GM19463 (cell line): ENCODE measurements around the gene FHOD1.
A peak's percentile ranks its signal among the peaks of the same experiment; 100 is the strongest.

ENCODE experiments used
- ATAC-seq: cut with Tn5 transposase; IDR thresholded peaks from one replicate; pipeline ENCODE4 v1.9.1; 2021; ENCODE audit warnings: mild to moderate bottlenecking, moderate library complexity; ENCODE audit not compliant: unreplicated experiment

FHOD1 gene

GRCh38 chr16:67247192-67248072, at the start of gene FHOD1:
Gene FHOD1, minus strand, starts transcription at chr16:67247481. Its CDS starts 71 bp downstream, at chr16:67247410.
- peak; percentile 43 for ATAC-seq

- ATAC-seq = no peak
Observed at GRCh38 chr16:67296420-67296819, 49.1 kb upstream of the FHOD1 start.

GRCh38 chr16:67294938-67295361, 47.7 kb upstream of the FHOD1 start:
- ATAC-seq = no peak

DNA sequence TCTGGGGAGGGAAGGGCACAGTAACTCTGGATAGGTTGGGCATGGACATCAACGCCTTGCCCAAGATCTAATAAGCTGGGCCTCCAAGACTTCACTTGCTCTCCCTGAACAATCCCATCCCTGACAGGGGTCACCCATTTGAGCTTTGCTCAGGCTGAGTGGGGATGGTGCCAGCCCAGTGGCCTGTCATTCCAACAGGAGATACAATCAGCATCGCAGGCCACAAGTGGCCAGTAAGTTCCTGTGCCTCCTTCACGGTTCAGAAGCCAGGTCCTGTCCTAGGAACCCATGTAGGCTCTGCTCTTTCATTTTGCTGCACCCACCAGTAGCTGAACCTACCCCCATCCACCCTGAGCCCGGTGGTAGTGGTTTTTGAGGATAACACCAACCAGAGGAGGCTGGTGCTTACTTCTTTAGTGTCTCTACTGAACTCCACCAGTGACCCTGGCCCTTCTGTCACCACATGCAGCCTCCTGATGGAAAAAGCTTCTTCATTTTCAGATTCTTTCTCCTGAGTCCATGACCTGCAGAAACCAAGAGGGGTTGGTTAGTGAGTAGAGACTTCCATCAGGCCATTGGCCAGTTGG, 47.0 kb upstream of the FHOD1 start:
- ATAC-seq = no peak

DNA sequence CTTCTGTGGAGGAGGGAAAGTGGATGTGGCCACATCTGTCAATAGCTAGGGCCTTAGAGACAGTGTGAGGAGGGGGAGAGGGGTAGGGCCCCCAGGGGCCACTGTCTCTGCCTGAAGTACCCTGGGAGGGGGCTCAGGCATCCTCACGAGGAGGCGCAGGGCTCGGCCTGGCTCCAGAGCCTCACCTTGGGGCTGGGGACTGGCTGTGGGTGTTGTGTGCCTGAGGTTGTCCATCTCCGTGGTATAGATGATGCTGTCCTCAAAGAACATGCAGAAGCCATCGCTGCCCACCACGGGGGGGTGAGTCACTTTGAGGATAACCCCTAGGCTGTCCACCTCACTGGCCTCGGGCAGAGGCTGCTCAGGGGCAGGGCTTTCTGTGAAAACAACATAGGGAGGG, 44.2 kb upstream of the FHOD1 start:
- no peak for ATAC-seq

DNA sequence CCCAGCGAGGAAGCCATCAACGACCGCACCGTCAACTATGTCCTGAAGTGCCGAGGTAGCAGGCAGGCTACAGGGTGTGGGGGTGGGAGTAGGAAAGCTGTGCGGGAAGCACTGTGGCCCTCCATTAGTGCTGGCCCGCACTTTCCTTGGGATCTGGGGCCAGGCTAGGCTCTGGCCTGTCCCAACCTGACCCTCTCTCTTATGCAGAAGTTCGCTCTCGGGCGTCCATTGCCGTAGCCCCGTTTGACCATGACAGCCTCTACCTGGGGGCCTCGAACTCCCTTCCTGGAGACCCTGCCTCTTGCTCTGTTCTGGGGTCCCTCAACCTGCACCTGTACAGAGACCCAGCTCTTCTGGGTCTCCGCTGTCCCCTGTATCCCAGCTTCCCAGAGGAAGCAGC, 40.7 kb upstream of the FHOD1 start:
- ATAC-seq = no peak

DNA sequence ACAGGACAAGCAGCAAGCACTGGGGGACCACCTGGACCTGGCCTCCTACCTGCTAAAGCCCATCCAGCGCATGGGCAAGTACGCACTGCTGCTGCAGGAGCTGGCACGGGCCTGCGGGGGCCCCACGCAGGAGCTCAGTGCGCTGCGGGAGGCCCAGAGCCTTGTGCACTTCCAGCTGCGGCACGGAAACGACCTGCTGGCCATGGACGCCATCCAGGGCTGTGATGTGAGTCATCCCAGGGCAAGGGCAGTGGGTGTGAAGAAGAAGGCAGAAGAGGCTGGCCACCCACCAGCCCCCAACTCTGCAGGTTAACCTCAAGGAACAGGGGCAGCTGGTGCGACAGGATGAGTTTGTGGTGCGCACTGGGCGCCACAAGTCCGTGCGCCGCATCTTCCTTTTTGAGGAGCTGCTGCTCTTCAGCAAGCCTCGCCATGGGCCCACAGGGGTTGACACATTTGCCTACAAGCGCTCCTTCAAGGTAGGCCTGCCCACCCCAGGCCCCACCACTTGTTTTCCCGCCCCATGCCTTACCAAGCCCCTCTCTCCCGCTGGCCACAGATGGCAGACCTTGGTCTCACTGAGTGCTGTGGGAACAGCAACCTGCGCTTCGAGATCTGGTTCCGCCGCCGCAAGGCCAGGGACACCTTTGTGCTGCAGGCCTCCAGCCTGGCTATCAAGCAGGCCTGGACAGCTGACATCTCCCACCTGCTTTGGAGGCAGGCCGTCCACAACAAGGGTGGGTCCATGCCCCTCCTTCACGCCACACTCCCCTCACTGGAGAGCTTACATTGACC, 39.4 kb upstream of the FHOD1 start:
- no peak for ATAC-seq

DNA sequence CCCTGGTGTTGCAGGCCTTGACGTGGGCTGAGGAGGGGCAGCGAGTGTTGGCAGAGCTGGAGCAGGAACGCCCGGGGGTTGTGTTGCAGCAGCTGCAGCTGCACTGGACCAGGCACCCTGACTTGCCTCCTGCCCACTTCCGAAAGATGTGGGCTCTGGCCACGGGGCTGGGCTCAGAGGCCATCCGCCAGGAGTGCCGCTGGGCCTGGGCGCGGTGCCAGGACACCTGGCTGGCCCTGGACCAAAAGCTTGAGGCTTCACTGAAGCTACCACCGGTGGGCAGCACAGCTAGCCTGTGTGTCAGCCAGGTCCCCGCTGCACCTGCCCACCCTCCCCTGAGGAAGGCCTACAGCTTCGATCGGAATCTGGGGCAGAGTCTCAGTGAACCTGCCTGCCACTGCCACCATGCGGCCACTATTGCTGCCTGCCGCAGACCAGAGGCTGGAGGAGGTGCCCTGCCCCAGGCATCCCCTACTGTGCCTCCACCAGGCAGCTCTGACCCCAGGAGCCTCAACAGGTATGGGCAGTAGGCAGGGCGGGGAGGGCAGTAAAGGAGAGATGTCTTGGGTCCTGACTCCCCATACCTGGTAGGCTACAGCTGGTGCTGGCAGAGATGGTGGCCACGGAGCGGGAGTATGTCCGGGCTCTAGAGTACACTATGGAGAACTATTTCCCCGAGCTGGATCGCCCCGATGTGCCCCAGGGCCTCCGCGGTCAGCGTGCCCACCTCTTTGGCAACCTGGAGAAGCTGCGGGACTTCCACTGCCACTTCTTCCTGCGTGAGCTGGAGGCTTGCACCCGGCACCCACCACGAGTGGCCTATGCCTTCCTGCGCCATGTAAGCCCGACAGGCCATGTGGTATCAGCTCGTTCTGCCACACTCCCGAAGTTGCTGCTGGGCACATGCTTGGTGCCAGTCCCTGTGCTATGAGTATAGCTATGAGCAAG, 37.7 kb upstream of the FHOD1 start:
- ATAC-seq = no peak

DNA sequence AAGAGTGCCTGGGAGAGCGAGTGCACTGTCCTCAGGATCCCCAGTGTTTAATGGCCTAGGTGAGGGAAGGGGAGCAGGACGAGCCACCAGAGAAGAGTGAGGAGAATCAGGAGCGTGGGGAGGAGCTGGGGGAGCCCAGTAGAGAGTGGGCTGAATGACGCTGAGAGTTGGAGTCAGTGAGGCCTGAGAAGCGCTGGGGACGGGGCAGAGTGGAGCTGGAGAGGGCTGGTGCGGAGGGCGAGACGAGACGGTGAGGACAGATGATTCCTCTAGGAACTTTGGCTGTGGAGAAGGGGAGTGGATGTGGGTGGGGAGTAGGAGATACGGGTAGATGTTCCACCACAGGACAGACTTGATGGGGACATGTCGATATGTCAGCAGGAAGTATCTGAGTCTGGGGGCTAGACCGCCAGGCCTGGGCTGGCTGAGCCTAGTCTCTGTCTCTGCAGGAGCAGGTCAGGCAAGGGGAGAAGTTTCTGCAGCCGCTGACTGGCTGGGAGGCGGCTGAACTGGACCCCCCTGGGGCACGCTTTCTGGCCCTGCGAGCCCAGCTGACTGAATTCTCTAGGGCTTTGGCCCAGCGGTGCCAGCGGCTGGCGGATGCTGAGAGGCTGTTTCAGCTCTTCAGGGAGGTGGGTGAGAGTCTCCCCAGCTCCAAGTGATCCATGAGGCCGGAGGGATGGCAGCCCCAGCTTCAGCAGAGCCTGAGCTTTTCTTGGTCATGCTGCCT, 36.7 kb upstream of the FHOD1 start:
- ATAC-seq = no peak

DNA sequence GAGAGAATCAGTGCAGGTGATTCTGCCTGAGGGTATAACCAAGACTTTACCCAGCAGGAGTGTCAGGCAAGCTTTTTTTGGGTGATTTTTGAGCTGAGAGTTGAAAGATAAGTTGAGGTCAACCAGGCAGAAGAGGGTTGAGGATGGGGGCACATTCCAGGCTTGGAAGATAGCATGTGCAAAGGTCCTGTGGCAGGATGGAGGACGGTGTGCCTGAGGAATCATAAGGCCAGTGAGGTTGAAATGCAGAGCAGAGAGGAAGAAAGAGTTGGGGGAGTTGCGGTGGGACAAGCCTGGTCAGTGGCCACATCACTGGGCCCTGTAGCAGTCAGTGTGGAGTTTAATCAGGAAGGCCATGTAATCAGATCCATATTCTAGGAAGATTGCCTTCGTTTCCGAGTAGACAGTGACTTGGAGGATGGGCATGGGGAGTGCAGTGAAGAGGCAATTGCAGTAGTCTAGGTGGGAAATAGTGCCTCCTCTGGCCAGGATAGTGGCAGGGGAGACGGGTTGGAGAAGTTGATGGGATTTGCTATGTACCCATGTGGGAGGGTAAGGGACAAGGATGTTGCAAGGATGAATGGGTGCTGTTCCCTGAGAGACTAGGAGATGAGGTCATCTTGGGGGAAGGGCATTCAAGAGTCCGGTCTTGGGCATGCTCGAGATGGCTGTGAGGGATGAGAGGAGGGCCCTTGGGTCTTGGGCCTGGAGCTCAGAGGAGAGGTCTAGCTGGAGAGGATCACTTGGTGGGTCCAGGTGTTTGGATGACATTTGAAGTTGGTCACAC, 36.0 kb upstream of the FHOD1 start:
- no peak for ATAC-seq

DNA sequence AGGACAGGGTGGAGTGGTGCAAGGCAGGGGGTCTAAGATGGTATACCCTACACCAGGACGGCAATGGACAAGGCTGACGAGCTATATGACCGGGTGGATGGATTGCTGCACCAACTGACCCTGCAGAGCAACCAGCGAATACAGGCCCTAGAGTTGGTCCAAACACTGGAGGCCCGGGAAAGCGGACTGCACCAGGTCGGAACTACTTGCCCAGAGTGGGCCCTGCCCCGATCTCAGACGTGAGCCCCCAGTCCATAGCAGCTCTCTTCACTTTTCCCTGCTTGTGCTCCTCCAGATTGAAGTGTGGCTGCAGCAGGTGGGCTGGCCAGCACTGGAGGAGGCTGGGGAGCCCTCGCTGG, 35.1 kb upstream of the FHOD1 start:
- no peak for ATAC-seq

DNA sequence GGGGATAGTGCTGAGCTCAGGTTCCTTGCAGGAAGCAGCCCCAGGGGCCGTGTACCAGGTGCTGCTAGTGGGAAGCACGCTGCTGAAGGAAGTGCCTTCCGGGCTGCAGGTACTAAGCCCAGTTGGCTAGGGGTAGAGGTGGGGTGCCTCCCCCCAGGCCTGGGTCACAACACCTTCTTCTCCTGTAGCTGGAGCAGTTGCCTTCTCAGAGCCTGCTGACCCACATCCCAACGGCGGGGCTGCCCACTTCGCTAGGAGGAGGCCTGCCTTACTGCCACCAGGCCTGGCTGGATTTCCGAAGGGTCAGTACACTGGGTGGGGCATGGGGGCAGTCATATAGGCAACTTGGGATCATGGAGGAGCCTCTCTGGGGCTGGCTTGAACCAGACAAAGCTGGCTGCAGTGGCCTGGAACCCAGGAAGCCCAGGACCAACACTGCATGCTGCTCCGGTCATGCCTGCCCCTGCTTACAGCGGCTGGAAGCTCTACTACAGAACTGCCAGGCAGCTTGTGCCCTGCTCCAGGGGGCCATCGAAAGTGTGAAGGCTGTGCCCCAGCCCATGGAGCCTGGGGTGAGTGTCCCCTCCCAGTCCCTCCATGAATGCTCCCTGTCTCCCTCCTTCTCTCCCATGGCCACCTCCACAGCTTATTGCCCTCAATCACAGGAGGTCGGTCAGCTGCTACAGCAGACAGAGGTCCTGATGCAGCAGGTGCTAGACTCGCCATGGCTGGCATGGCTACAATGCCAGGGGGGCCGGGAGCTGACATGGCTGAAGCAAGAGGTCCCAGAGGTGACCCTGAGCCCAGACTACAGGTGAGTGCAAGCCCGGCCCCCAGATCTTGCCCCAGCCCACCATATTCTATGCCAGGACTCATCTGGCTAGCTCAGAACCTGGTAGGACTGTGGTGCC, 34.5 kb upstream of the FHOD1 start:
- ATAC-seq = no peak

DNA sequence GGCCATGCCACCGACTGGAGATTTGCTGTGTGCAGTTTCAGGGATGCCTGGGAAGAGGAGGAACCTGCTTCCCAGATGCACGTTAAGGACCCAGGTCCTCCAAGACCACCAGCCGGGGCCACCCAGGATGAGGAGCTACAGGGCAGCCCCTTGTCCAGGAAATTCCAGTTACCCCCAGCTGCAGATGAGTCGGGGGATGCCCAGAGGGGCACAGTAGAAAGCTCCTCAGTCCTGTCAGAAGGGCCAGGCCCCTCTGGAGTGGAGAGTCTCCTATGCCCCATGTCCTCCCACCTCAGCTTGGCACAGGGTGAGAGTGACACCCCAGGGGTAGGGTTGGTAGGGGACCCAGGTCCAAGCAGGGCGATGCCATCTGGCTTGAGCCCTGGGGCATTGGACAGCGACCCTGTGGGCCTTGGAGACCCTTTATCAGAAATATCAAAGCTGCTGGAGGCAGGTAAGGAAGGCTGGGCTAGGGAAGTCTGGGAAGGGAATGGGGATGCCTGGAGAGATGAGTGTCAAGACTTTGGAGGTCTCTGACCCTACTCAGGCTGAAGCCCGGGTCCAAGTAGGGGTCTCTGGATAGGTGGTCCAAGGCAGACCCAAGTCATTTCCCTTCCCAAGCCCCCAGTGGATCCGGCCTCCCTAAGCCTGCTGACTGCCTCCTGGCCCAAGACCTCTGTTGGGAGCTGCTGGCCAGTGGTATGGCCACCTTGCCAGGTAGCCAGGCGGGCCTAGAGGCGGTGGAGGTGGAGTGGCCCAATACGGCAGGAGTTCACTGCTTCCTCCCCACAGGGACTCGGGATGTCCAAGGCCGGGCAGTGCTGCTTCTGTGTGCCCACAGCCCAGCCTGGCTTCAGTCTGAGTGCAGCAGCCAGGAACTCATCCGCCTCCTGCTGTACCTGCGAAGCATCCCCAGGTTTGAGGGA, 33.1 kb upstream of the FHOD1 start:
- ATAC-seq = no peak

GRCh38 chr16:67279296-67280089, 32.2 kb upstream of the FHOD1 start, which contains the start of gene PLEKHG4:
Gene PLEKHG4, plus strand, starts transcription at chr16:67279532. Its CDS starts 513 bp downstream, at chr16:67280045.
- peak; percentile 91 for ATAC-seq

DNA sequence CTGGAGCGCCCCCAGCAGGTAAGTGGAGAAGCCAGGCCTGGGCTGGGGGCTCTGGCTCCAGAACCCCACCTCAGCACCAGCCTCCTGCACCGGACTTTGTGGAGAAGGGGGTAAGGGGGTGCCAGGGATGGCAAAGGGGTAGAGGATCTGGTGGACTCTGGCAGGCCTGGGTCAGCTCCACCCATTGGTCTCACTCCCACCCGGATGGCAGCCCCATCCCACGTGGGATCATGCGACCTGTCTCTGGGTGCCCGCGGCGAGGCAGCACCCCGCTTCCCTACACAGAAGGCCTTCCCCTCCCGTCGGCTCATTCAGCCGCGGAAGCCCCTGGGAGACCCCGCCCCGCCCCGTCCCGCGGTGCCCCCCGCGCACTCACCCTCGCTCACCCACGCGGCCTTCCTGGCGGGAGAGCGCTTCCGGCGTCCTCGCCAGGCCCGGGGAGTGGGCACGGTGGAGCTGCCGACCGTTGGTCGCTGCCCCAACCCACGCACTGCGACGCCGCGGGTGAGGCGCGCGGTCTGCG, 31.6 kb upstream of the FHOD1 start:
- peak; percentile 45 for ATAC-seq
